H9 (cell line): ENCODE results near the gene CKS2. TPM values are rescaled to one million over a fixed set of nuclear protein-coding genes. Genes with fewer than 3 reads are reported as not detected.
"Not testable (repeated sequence)": the region's sequence is repeated elsewhere in the genome, so short reads cannot be mapped to it uniquely, and the experiment has no call there.

ENCODE experiments used
- DNase-seq: peaks from one replicate; pipeline ENCODE4 v3.0.0-alpha.2; 2017
- H2AFZ ChIP-seq: one replicate; pipeline ENCODE4 v1.6.1; 2013; ENCODE audit warnings: mild to moderate bottlenecking, low read length, control low read depth, moderate library complexity
- H2AK5ac ChIP-seq: 2 replicates; pipeline ENCODE4 v1.6.1; 2013; ENCODE audit warnings: low read length, control low read depth, mixed read lengths; ENCODE audit not compliant: insufficient read length
- H2BK120ac ChIP-seq: one replicate; pipeline ENCODE4 v1.6.1; 2013; ENCODE audit warnings: low read depth, mild to moderate bottlenecking, low read length, control low read depth, inconsistent platforms; ENCODE audit not compliant: poor library complexity, severe bottlenecking
- H2BK12ac ChIP-seq: 2 replicates; pipeline ENCODE4 v1.6.1; 2013; ENCODE audit warnings: low read length, control low read depth, mixed read lengths, low read depth; ENCODE audit not compliant: insufficient read length
- H2BK15ac ChIP-seq: 2 replicates; pipeline ENCODE4 v1.6.1; 2013; ENCODE audit warnings: low read depth, low read length, control low read depth
- H2BK20ac ChIP-seq: one replicate; pipeline ENCODE4 v1.6.1; 2013; ENCODE audit warnings: low read depth, mild to moderate bottlenecking, low read length, control low read depth, inconsistent platforms; ENCODE audit not compliant: poor library complexity, severe bottlenecking
- H2BK5ac ChIP-seq: 2 replicates; pipeline ENCODE4 v1.6.1; 2013; ENCODE audit warnings: low read length, control low read depth, mixed read lengths; ENCODE audit not compliant: insufficient read length
- H3K14ac ChIP-seq: 2 replicates; pipeline ENCODE4 v1.6.1; 2013; ENCODE audit warnings: low read length, control low read depth; ENCODE audit not compliant: insufficient read depth
- H3K18ac ChIP-seq: 2 replicates; pipeline ENCODE4 v1.6.1; 2013; ENCODE audit warnings: low read depth, mild to moderate bottlenecking, mixed read lengths, low read length, control low read depth; ENCODE audit not compliant: insufficient read length
- H3K23ac ChIP-seq: 2 replicates; pipeline ENCODE4 v1.6.1; 2013; ENCODE audit warnings: low read length, control low read depth, mixed read lengths, low read depth; ENCODE audit not compliant: insufficient read length
- H3K23me2 ChIP-seq: 2 replicates; pipeline ENCODE4 v1.6.1; 2013; ENCODE audit warnings: low read depth, mild to moderate bottlenecking, mixed read lengths, low read length, control low read depth; ENCODE audit not compliant: insufficient read length, poor library complexity, severe bottlenecking
- H3K27ac ChIP-seq: 2 replicates; pipeline ENCODE4 v1.5.1; 2013; ENCODE audit warnings: low read length, control low read depth, mixed read lengths, low read depth; ENCODE audit not compliant: insufficient read length
- H3K27me3 ChIP-seq: 2 replicates; pipeline ENCODE4 v1.6.1; 2013; ENCODE audit warnings: low read length, control low read depth, inconsistent platforms; ENCODE audit not compliant: insufficient read depth
- H3K4ac ChIP-seq: 2 replicates; pipeline ENCODE4 v1.6.1; 2013; ENCODE audit warnings: low read depth, mild to moderate bottlenecking, control low read depth, inconsistent platforms, low read length, moderate library complexity
- H3K4me1 ChIP-seq: 2 replicates; pipeline ENCODE4 v1.6.1; 2013; ENCODE audit warnings: low read length, control low read depth, inconsistent platforms; ENCODE audit not compliant: insufficient read depth
- H3K4me2 ChIP-seq: 2 replicates; pipeline ENCODE4 v1.6.1; 2013; ENCODE audit warnings: low read length, control low read depth, mixed read lengths; ENCODE audit not compliant: insufficient read length, insufficient read depth
- H3K56ac ChIP-seq: 2 replicates; pipeline ENCODE4 v1.6.1; 2013; ENCODE audit warnings: low read depth, mild to moderate bottlenecking, mixed read lengths, low read length, control low read depth; ENCODE audit not compliant: insufficient read length
- H3K79me1 ChIP-seq: 2 replicates; pipeline ENCODE4 v1.6.1; 2013; ENCODE audit warnings: low read depth, mild to moderate bottlenecking, moderate library complexity, low read length, control low read depth, inconsistent platforms; ENCODE audit not compliant: insufficient read depth, poor library complexity, severe bottlenecking
- H3K79me2 ChIP-seq: 2 replicates; pipeline ENCODE4 v1.6.1; 2013; ENCODE audit warnings: low read length, control low read depth, inconsistent platforms; ENCODE audit not compliant: insufficient read depth
- H3K9ac ChIP-seq: 2 replicates; pipeline ENCODE4 v1.6.1; 2013; ENCODE audit warnings: low read length, control low read depth, mixed read lengths; ENCODE audit not compliant: insufficient read length; ENCODE audit errors: extremely low read depth
- H3K9me3 ChIP-seq: one replicate; pipeline ENCODE4 v1.6.1; 2013; ENCODE audit warnings: low read depth, low read length, inconsistent platforms; ENCODE audit not compliant: control insufficient read depth
- H3T11ph ChIP-seq: one replicate; pipeline ENCODE4 v1.6.1; 2013; ENCODE audit warnings: mild to moderate bottlenecking, low read length, control low read depth, inconsistent platforms
- H4K20me1 ChIP-seq: one replicate; pipeline ENCODE4 v1.6.1; 2013; ENCODE audit not compliant: control insufficient read depth, insufficient read length, insufficient read depth
- H4K5ac ChIP-seq: 2 replicates; pipeline ENCODE4 v1.6.1; 2013; ENCODE audit warnings: low read depth, mild to moderate bottlenecking, mixed read lengths, low read length, control low read depth; ENCODE audit not compliant: insufficient read length
- H4K8ac ChIP-seq: replicated peaks from 2 replicates; pipeline ENCODE4 v1.6.1; 2013; ENCODE audit warnings: low read length, control low read depth, mixed read lengths, low read depth; ENCODE audit not compliant: insufficient read length
- H4K91ac ChIP-seq: 2 replicates; pipeline ENCODE4 v1.6.1; 2013; ENCODE audit warnings: low read depth, mild to moderate bottlenecking, moderate library complexity, mixed read lengths, low read length, control low read depth; ENCODE audit not compliant: insufficient read length
- H3K27ac Mint-ChIP-seq, 3 experiments: 2 replicates in 2 of 3; 3 replicates in 1 of 3; pipeline ENCODE4 v1.8.0; 2020 to 2021; ENCODE audit warnings: mixed read lengths in 3 of 3, mild to moderate bottlenecking in 1 of 3, moderate library complexity in 1 of 3
- H3K27me3 Mint-ChIP-seq: 2 replicates; pipeline ENCODE4 v1.8.0; 2021; ENCODE audit warnings: low read depth, mild to moderate bottlenecking, moderate library complexity, mixed read lengths
- H3K36me3 Mint-ChIP-seq, 3 experiments: 2 replicates in 2 of 3; 3 replicates in 1 of 3; pipeline ENCODE4 v1.8.0; 2020 to 2021; ENCODE audit warnings: low read depth in 3 of 3, mixed read lengths in 3 of 3; ENCODE audit not compliant: insufficient read depth in 1 of 3
- H3K4me1 Mint-ChIP-seq, 2 experiments: 2 replicates each; pipeline ENCODE4 v1.8.0; 2020; ENCODE audit warnings: mixed read lengths in 2 of 2
- H3K4me3 Mint-ChIP-seq, 2 experiments: 2 replicates in 1 of 2; 3 replicates in 1 of 2; pipeline ENCODE4 v1.8.0; 2020 to 2021; ENCODE audit warnings: mild to moderate bottlenecking in 2 of 2, mixed read lengths in 2 of 2, moderate library complexity in 1 of 2
- H3K9me3 Mint-ChIP-seq, 2 experiments: 2 replicates in 1 of 2; 3 replicates in 1 of 2; pipeline ENCODE4 v1.8.0; 2020; ENCODE audit warnings: mild to moderate bottlenecking in 2 of 2, mixed read lengths in 2 of 2, moderate library complexity in 1 of 2
- WGBS: extraction: QIAGEN DNeasy Blood & Tissue Kit; methylation state at CpG from one replicate; pipeline ENCODE4 v1.1.7; 2013; ENCODE audit warnings: missing lambda C conversion rate, low lambda C conversion rate, mixed read lengths; ENCODE audit not compliant: insufficient read length; ENCODE audit errors: extremely low coverage; 5-methylcytosine and 5-hydroxymethylcytosine counted together
- total RNA-seq: library from RNA; stranded (reverse); gene quantifications from 2 replicates; pipeline ENCODE4 v1.2.1, GENCODE V29; 2021
- TF ChIP-seq, protein P1 (sequence below): fragments of 200-600 bp; sonication (generic); conservative IDR thresholded peaks from 3 replicates; pipeline ENCODE4 v1.8.0; 2021; ENCODE audit warnings: antibody characterized with exemption, mild to moderate bottlenecking

CKS2 gene
- total RNA-seq, 1 experiment from 2014 or later = 211 TPM

DNA sequence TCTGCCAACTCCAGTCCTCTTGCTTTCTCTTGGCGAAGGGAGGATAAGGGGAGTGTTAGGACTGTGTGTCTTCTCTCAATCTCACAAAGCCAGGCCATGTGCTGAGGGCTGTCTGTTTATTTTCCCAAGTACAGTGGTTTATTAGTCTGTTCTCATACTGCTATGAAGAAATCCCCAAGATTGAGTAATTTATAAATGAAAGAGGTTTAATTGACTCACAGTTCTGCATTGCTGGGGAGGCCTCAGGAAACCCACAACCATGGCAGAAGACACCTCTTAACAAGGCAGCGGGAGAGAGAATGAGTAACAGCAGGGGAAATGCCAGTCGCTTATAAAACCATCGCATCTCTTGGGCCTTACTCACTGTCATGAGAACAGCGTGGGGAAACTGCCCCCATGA, 36.2 kb upstream of the CKS2 start:
- Histone ChIP-seq H3K4me1 (no peaks in the 10 kb centered on the region), H3K23ac (no peak overlapping the region), H3K79me2 (no peaks in the 10 kb centered on the region), H3K14ac (no peak overlapping the region), H4K5ac (no peak overlapping the region), H2BK20ac (no peak overlapping the region), H4K20me1 (no peaks in the 10 kb centered on the region), H3K9ac (no peak overlapping the region), H3K56ac (no peak overlapping the region), H3K27ac (no peak overlapping the region), H3K23me2 (no peaks in the 10 kb centered on the region), H3T11ph (no peak overlapping the region), H3K79me1 (no peaks in the 10 kb centered on the region), H2BK5ac (no peak overlapping the region), H2BK12ac (no peak overlapping the region), H2AK5ac (no peak overlapping the region), H2BK120ac (no peak overlapping the region), H4K8ac (no peak overlapping the region), H2AFZ (no peak overlapping the region), H3K4me2 (no peak overlapping the region), H3K27me3 (no peaks in the 10 kb centered on the region), H4K91ac (no peak overlapping the region), H3K9me3 (peaks cover 8% of the 10 kb centered on the region), H3K18ac (no peak overlapping the region), H3K4ac (no peak overlapping the region), H2BK15ac (no peak overlapping the region)
- TF ChIP-seq, protein P1, sequence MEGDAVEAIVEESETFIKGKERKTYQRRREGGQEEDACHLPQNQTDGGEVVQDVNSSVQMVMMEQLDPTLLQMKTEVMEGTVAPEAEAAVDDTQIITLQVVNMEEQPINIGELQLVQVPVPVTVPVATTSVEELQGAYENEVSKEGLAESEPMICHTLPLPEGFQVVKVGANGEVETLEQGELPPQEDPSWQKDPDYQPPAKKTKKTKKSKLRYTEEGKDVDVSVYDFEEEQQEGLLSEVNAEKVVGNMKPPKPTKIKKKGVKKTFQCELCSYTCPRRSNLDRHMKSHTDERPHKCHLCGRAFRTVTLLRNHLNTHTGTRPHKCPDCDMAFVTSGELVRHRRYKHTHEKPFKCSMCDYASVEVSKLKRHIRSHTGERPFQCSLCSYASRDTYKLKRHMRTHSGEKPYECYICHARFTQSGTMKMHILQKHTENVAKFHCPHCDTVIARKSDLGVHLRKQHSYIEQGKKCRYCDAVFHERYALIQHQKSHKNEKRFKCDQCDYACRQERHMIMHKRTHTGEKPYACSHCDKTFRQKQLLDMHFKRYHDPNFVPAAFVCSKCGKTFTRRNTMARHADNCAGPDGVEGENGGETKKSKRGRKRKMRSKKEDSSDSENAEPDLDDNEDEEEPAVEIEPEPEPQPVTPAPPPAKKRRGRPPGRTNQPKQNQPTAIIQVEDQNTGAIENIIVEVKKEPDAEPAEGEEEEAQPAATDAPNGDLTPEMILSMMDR = no peak
- Mint-ChIP-seq H3K4me3 (no peak overlapping the region), H3K9me3 (peaks cover 36 to 46% of the 10 kb centered on the region in 2 experiments), H3K4me1 (peaks cover 5 to 11% of the 10 kb centered on the region in 2 experiments), H3K27me3 (no peaks in the 10 kb centered on the region; the same call in none of the 2 replicates), H3K36me3 (peaks cover 23 to 47% (median 33%) of the 10 kb centered on the region in 3 experiments), H3K27ac (no peak overlapping the region)
- no CpG with 5 or more reads among the region's 5 CpGs for WGBS
- no peak for DNase-seq

- not testable (repeated sequence) for H3K14ac ChIP-seq, H2BK20ac ChIP-seq
Observed at GRCh38 chr9:89276040-89276439, 35.0 kb upstream of the CKS2 start.

More at GRCh38 chr9:89276040-89276439, 35.0 kb upstream of the CKS2 start:
- H3K27me3 ChIP-seq, H3K23me2 ChIP-seq, H4K20me1 ChIP-seq, H3K56ac ChIP-seq, H4K8ac ChIP-seq, H3K4me3 Mint-ChIP-seq, H2AK5ac ChIP-seq, H4K91ac ChIP-seq, H2BK12ac ChIP-seq, H3T11ph ChIP-seq, H3K9ac ChIP-seq, H3K23ac ChIP-seq, DNase-seq, H3K27ac ChIP-seq, H3K79me1 ChIP-seq, H2BK15ac ChIP-seq, H3K79me2 ChIP-seq, H2BK120ac ChIP-seq, H3K4me1 ChIP-seq, H2BK5ac ChIP-seq, H3K4ac ChIP-seq, H4K5ac ChIP-seq, H2AFZ ChIP-seq, H3K4me2 ChIP-seq, H3K18ac ChIP-seq, H3K27me3 Mint-ChIP-seq, H3K9me3 ChIP-seq, H3K27ac Mint-ChIP-seq: not testable (repeated sequence)
- no CpG with 5 or more reads among the region's 2 CpGs for WGBS
- Mint-ChIP-seq H3K36me3 (peaks cover 23 to 47% (median 33%) of the 10 kb centered on the region in 3 experiments), H3K9me3 (peaks cover 36 to 46% of the 10 kb centered on the region in 2 experiments), H3K4me1 (peaks cover 5 to 11% of the 10 kb centered on the region in 2 experiments)
